Endothelial cell of umbilical vein (primary cell): ENCODE measurements around the gene HYAL1. TPM values are rescaled to one million over a fixed set of nuclear protein-coding genes. Genes with fewer than 3 reads are reported as not detected.

ENCODE experiments used
- BruUV-seq: library from RNA; stranded (reverse); fragments of 400-500 nt; replicated peaks from 2 replicates; lab custom pipeline; 2021; lab: Mats Ljungman, UMichigan
- CTCF ChIA-PET: fragments of 300-600, 350-600 bp; sonication (Branson Sonifier 250); formaldehyde crosslinking; loops from one replicate; lab custom pipeline; 2021; ENCODE audit warnings: antibody characterized with exemption, inconsistent platforms; lab: Charles Lee
- POLR2A ChIA-PET: fragments of 300-600, 350-600 bp; sonication (Branson Sonifier 250); formaldehyde crosslinking; loops from one replicate; lab custom pipeline; 2021; ENCODE audit warnings: antibody characterized with exemption, inconsistent platforms; lab: Charles Lee
- DNase-seq: peaks from one replicate; pipeline ENCODE4 v3.0.0-alpha.2; 2011; ENCODE audit warnings: low read depth, low spot score
- FAIRE-seq: peaks from 2 replicates; lab custom pipeline; 2011; peaks lifted over from hg19 to GRCh38; lab: Jason Lieb, UNC
- H2AFZ ChIP-seq: 2 replicates; pipeline ENCODE4 v1.6.0; 2012; ENCODE audit warnings: low read depth, low read length, control low read depth, inconsistent platforms
- H3K27ac ChIP-seq: 2 replicates; pipeline ENCODE4 v1.5.1; 2011; ENCODE audit warnings: low read depth, mild to moderate bottlenecking, control low read depth, low read length, moderate library complexity; ENCODE audit not compliant: insufficient read depth
- H3K27me3 ChIP-seq, 2 experiments: 2 replicates each; pipeline versions ENCODE4 v1.6.0 to v1.6.1; 2011; ENCODE audit warnings: low read length in 2 of 2, mixed read lengths in 1 of 2; ENCODE audit not compliant: control insufficient read depth in 2 of 2, insufficient read depth in 2 of 2
- H3K36me3 ChIP-seq, 2 experiments: 2 replicates in 1 of 2; 3 replicates in 1 of 2; pipeline ENCODE4 v1.5.1; 2011; ENCODE audit warnings: low read length in 2 of 2, mild to moderate bottlenecking in 1 of 2, moderate library complexity in 1 of 2; ENCODE audit not compliant: control insufficient read depth in 2 of 2, insufficient read depth in 2 of 2; ENCODE audit errors: extremely low read depth in 1 of 2
- H3K4me1 ChIP-seq: 3 replicates; pipeline ENCODE4 v1.5.1; 2011; ENCODE audit warnings: mild to moderate bottlenecking, low read length; ENCODE audit not compliant: control insufficient read depth, insufficient read depth; ENCODE audit errors: extremely low read depth
- H3K4me2 ChIP-seq: 2 replicates; pipeline ENCODE4 v1.6.1; 2011; ENCODE audit warnings: low read length, control low read depth, mixed read lengths; ENCODE audit not compliant: insufficient read depth
- H3K4me3 ChIP-seq, 3 experiments: fragments of 200-600 bp in 1 of 3; sonication (generic), shearing (Covaris generic) in 1 of 3; replicated peaks in 1 of 3; 2 replicates each; pipeline ENCODE4 v1.5.1; 2011 to 2016; ENCODE audit warnings: control low read depth in 3 of 3, low read length in 3 of 3, mild to moderate bottlenecking in 2 of 3, inconsistent platforms in 1 of 3, low read depth in 1 of 3, moderate library complexity in 1 of 3; ENCODE audit not compliant: insufficient read depth in 1 of 3
- H3K79me2 ChIP-seq: 2 replicates; pipeline ENCODE4 v1.6.0; 2012; ENCODE audit warnings: low read length, inconsistent platforms; ENCODE audit not compliant: control insufficient read depth, insufficient read depth
- H3K9ac ChIP-seq: replicated peaks from 2 replicates; pipeline ENCODE3; 2011; ENCODE audit warnings: low read length, control low read depth; ENCODE audit not compliant: insufficient read depth; ENCODE audit errors: extremely low read depth
- H3K9me1 ChIP-seq: replicated peaks from 3 replicates; pipeline ENCODE4 v1.6.0; 2011; ENCODE audit warnings: mild to moderate bottlenecking, low read length; ENCODE audit not compliant: control insufficient read depth, insufficient read depth; ENCODE audit errors: extremely low read depth
- H3K9me3 ChIP-seq: replicated peaks from 2 replicates; pipeline ENCODE4 v1.5.1; 2012; ENCODE audit warnings: low read length, inconsistent platforms; ENCODE audit not compliant: control insufficient read depth, insufficient read depth
- H4K20me1 ChIP-seq: replicated peaks from 2 replicates; pipeline ENCODE3; 2011; ENCODE audit warnings: mild to moderate bottlenecking, low read length; ENCODE audit not compliant: control insufficient read depth, insufficient read depth; ENCODE audit errors: extremely low read depth
- CTCF ChIP-seq, 2 donors: IDR thresholded peaks; 1 replicate in 1 of 2; 2 replicates in 1 of 2; pipeline ENCODE4 v1.5.1; 2011; ENCODE audit warnings: low read length in 2 of 2, mild to moderate bottlenecking in 2 of 2, moderate library complexity in 2 of 2, control low read depth in 1 of 2, inconsistent platforms in 1 of 2, low read depth in 1 of 2; ENCODE audit not compliant: insufficient read depth in 1 of 2; ENCODE audit errors: extremely low read depth in 1 of 2
- EZH2 ChIP-seq: IDR thresholded peaks from 2 replicates; pipeline ENCODE4 v1.6.1; 2012; ENCODE audit warnings: borderline replicate concordance, low read depth, mild to moderate bottlenecking, moderate library complexity, low read length, inconsistent platforms; ENCODE audit not compliant: severe bottlenecking
- FOS ChIP-seq: IDR thresholded peaks from 2 replicates; pipeline ENCODE4 v1.6.1; 2011; ENCODE audit warnings: mild to moderate bottlenecking, low read length, moderate library complexity, borderline replicate concordance; ENCODE audit not compliant: insufficient read depth
- GATA2 ChIP-seq: IDR thresholded peaks from 2 replicates; pipeline ENCODE4 v1.7.0; 2011; ENCODE audit warnings: low read depth, mild to moderate bottlenecking, moderate library complexity, mixed read lengths, low read length; ENCODE audit not compliant: insufficient read length, insufficient read depth
- JUN ChIP-seq: IDR thresholded peaks from 2 replicates; pipeline ENCODE4 v1.6.1; 2011; ENCODE audit warnings: borderline replicate concordance, low read depth; ENCODE audit not compliant: insufficient read length, insufficient read depth
- MAX ChIP-seq: IDR thresholded peaks from 2 replicates; pipeline ENCODE4 v1.6.1; 2011; ENCODE audit not compliant: insufficient read depth, insufficient read length
- MYC ChIP-seq: IDR thresholded peaks from one replicate; pipeline ENCODE4 v1.6.1; 2011; ENCODE audit warnings: mild to moderate bottlenecking, low read depth, low read length
- POLR2A ChIP-seq: IDR thresholded peaks from 2 replicates; pipeline ENCODE4 v1.6.1; 2012; ENCODE audit warnings: low read depth, mild to moderate bottlenecking, control low read depth, low read length
- POLR2AphosphoS5 ChIP-seq: IDR thresholded peaks from 2 replicates; pipeline ENCODE4 v1.6.1; 2012; ENCODE audit warnings: low read depth, mild to moderate bottlenecking, control low read depth, low read length, moderate library complexity; ENCODE audit not compliant: insufficient read depth
- dilution Hi-C: fragments of 300-500 bp; cut with MboI; formaldehyde crosslinking; loops from one replicate; pipeline ENCODE4 v1.15.0; 2019; ENCODE audit warnings: low sequenced_read_pairs; ENCODE audit not compliant: extremely low pct_ligation_motif_present
- intact Hi-C: fragments of 100-400 bp; cut with micrococcal nuclease; formaldehyde crosslinking; loops from one replicate; pipeline ENCODE4 v1.10.0; 2022
- polyA plus RNA-seq, 4 experiments: library from polyadenylated mRNA; depleted of rRNA in 3 of 4; stranded (reverse) in 3 of 4; unstranded in 1 of 4; fragments of >200 nt; gene quantifications; 2 replicates each; pipeline versions ENCODE4 v1.2.1 to v1.2.3, GENCODE V29; 2011 to 2012; ENCODE audit warnings: missing spikeins in 1 of 4
- total RNA-seq: library from RNA; stranded (reverse); gene quantifications from 2 replicates; pipeline ENCODE4 v1.2.3, GENCODE V29; 2021

Gene HYAL1
- total and polyA plus RNA-seq, 2 donors (not counting 3 experiments of a cell fraction or from before 2014, with no cell fraction given): 2.2 to 3.3 TPM

GRCh38 chr3:50258979-50259378 is 44.4 kb downstream of the HYAL1 start:
- TF ChIP-seq CTCF (IDR thresholded peaks at IDR 0.05; ENCODE audit: extremely low read depth in 1 of 2, insufficient read depth in 1 of 2, low read depth in 1 of 2, low read length in 2 of 2) (no peak), FOS (no peak), GATA2 (no peak), EZH2 (no peak), MAX (no peak), POLR2AphosphoS5 (no peak), JUN (no peak), POLR2A (no peak), MYC (no peak)

More at GRCh38 chr3:50258979-50259378, 44.4 kb downstream of the HYAL1 start:
- CTCF ChIA-PET: interaction anchor here (1.9 to 8.6 kb wide), 6 partner anchors 8 to 65 kb away, joined by 12 to 98 read pairs (median 26); partner anchors contain the start of gene GNAT1
- TSS peak; percentile 79 for BruUV-seq
- Histone ChIP-seq H3K9me1 (no peaks in the 10 kb centered on the region), H3K27ac (no peak overlapping the region), H3K4me1 (peaks cover 40% of the 10 kb centered on the region), H3K4me2 (no peak overlapping the region), H3K79me2 (peaks cover 23% of the 10 kb centered on the region), H2AFZ (no peak overlapping the region), H4K20me1 (no peaks in the 10 kb centered on the region), H3K27me3 (no peaks in the 10 kb centered on the region), H3K9me3 (no peaks in the 10 kb centered on the region), H3K4me3 (no peak overlapping the region), H3K36me3 (peaks cover 14 to 37% of the 10 kb centered on the region in 2 experiments), H3K9ac (no peak overlapping the region)
- DNase-seq (no peak), FAIRE-seq (no peak)
- dilution Hi-C loops: no loop called here
- POLR2A ChIA-PET: interaction anchor here (0.6 to 2.1 kb wide), 3 partner anchors 16 to 62 kb away, joined by 3 to 11 read pairs (median 3); no protein-coding TSS in a partner anchor
- intact Hi-C loops: no loop called here
